ENCODE data around the gene NELL1. TPM values are rescaled to one million over a fixed set of nuclear protein-coding genes. Genes with fewer than 3 reads are reported as not detected.

NELL1 gene
- total and polyA plus RNA-seq, 2 experiments from 2014 or later, result 2.1 to 7.7 TPM

- no peaks in the 10 kb centered on the region for H3K4me1 ChIP-seq (ENCODE audit: low read depth)
- H3K27me3 ChIP-seq, result no peaks in the 10 kb centered on the region
- no peak overlapping the region for H3K27ac ChIP-seq
- no peaks in the 10 kb centered on the region for H3K36me3 ChIP-seq
- no peak overlapping the region for H3K4me3 ChIP-seq
- TF ChIP-seq, protein P1, sequence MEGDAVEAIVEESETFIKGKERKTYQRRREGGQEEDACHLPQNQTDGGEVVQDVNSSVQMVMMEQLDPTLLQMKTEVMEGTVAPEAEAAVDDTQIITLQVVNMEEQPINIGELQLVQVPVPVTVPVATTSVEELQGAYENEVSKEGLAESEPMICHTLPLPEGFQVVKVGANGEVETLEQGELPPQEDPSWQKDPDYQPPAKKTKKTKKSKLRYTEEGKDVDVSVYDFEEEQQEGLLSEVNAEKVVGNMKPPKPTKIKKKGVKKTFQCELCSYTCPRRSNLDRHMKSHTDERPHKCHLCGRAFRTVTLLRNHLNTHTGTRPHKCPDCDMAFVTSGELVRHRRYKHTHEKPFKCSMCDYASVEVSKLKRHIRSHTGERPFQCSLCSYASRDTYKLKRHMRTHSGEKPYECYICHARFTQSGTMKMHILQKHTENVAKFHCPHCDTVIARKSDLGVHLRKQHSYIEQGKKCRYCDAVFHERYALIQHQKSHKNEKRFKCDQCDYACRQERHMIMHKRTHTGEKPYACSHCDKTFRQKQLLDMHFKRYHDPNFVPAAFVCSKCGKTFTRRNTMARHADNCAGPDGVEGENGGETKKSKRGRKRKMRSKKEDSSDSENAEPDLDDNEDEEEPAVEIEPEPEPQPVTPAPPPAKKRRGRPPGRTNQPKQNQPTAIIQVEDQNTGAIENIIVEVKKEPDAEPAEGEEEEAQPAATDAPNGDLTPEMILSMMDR (IDR thresholded peaks at IDR 0.05; ENCODE audit: low read depth, low read length), result no peak
- DNase-seq (ENCODE audit: low read depth in 1 of 2, low spot score in 1 of 2), result no peak
- no peaks in the 10 kb centered on the region for H3K9me3 ChIP-seq (ENCODE audit: low read depth)
These were observed 758.3 kb downstream of the NELL1 start for GRCh38 chr11:21427726-21428125.

GRCh38 chr11:21428796-21429195 lies 759.4 kb downstream of the NELL1 start:
- H3K4me3 ChIP-seq, result no peak overlapping the region
- no peak for DNase-seq (ENCODE audit: low read depth in 1 of 2, low spot score in 1 of 2)
- H3K27ac ChIP-seq, result no peak overlapping the region
- H3K36me3 ChIP-seq, result no peaks in the 10 kb centered on the region
- H3K4me1 ChIP-seq (ENCODE audit: low read depth), result no peaks in the 10 kb centered on the region
- no peaks in the 10 kb centered on the region for H3K27me3 ChIP-seq
- H3K9me3 ChIP-seq (ENCODE audit: low read depth), result no peaks in the 10 kb centered on the region
- TF ChIP-seq, protein P1 (IDR thresholded peaks at IDR 0.05; ENCODE audit: low read depth, low read length), result no peak

- H3K27ac ChIP-seq, result no peak overlapping the region
- H3K4me1 ChIP-seq (ENCODE audit: low read depth), result no peaks in the 10 kb centered on the region
- no peak overlapping the region for H3K4me3 ChIP-seq
- no peaks in the 10 kb centered on the region for H3K27me3 ChIP-seq
- DNase-seq (ENCODE audit: low read depth in 1 of 2, low spot score in 1 of 2), result no peak
- TF ChIP-seq, protein P1 (IDR thresholded peaks at IDR 0.05; ENCODE audit: low read depth, low read length), result no peak
- no peaks in the 10 kb centered on the region for H3K9me3 ChIP-seq (ENCODE audit: low read depth)
- H3K36me3 ChIP-seq, result no peaks in the 10 kb centered on the region
These were observed 760.0 kb downstream of the NELL1 start for GRCh38 chr11:21429401-21429800.

- H3K27me3 ChIP-seq, result no peaks in the 10 kb centered on the region
- H3K36me3 ChIP-seq, result no peaks in the 10 kb centered on the region
These were observed 761.2 kb downstream of the NELL1 start for GRCh38 chr11:21430537-21430936.

DNA sequence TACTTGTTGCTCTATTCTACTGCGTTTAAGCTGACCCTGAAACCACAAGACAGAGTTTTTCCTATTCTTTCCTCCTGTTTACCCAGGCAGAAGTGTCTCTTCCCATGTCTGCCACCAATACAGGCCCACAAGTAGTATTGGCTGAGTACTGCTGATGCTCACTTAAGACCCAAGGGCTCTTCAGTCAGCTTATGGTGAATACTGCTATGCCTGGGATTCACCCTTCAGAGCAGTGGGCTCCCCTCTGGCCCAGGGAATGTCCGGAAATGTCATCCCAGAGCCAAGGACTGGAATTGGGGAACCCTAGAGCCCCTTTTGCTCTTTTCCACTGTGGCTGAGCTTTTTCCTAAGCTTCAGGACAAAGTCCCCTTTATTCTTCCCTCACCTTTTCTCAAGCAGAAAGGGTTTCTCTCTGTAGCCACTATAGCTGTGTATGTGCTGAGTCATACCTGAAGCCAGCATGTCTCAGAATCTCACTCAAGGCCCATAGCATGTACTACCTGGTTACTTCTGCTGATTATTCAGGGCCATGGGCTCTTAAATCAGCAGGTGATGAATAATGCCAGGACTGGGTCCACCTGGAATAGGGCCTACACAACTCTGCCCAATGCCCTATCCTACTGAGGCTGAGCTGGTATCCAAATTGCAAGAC lies 777.7 kb downstream of the NELL1 start:
- no peaks in the 10 kb centered on the region for H3K9me3 ChIP-seq (ENCODE audit: low read depth)
- no peak overlapping the region for H3K4me3 ChIP-seq
- DNase-seq (ENCODE audit: low read depth in 1 of 2, low spot score in 1 of 2), result no peak
- H3K36me3 ChIP-seq, result no peaks in the 10 kb centered on the region
- TF ChIP-seq, protein P1 (IDR thresholded peaks at IDR 0.05; ENCODE audit: low read depth, low read length), result no peak
- H3K4me1 ChIP-seq (ENCODE audit: low read depth), result no peaks in the 10 kb centered on the region
- H3K27ac ChIP-seq, result no peak overlapping the region
- H3K27me3 ChIP-seq, result no peaks in the 10 kb centered on the region

More at GRCh38 chr11:21430537-21430936, 761.2 kb downstream of the NELL1 start:
- DNase-seq (ENCODE audit: low read depth in 1 of 2, low spot score in 1 of 2), result no peak
- Histone ChIP-seq H3K27ac (no peak overlapping the region), H3K9me3 (ENCODE audit: low read depth) (no peaks in the 10 kb centered on the region), H3K4me3 (no peak overlapping the region), H3K4me1 (ENCODE audit: low read depth) (no peaks in the 10 kb centered on the region)
- TF ChIP-seq, protein P1 (IDR thresholded peaks at IDR 0.05; ENCODE audit: low read depth, low read length), result no peak

Measured in cardiac muscle cell (in vitro differentiated cells and primary cell).